Muscle layer of duodenum (tissue), 2 donors: ENCODE results near the gene CD8B2.
"Not testable (repeated sequence)": the region's sequence is repeated elsewhere in the genome, so short reads cannot be mapped to it uniquely, and the experiment has no call there.

Source experiments
- H3K27ac ChIP-seq: one replicate; pipeline ENCODE4 v1.7.0; 2013; ENCODE audit warnings: mild to moderate bottlenecking, low read length
- H3K27me3 ChIP-seq: one replicate; pipeline ENCODE4 v1.7.0; 2013; ENCODE audit warnings: low read depth, mild to moderate bottlenecking, control low read depth, low read length
- H3K36me3 ChIP-seq, 2 donors: one replicate each; pipeline ENCODE4 v1.7.0; 2013; ENCODE audit warnings: low read length in 2 of 2, control low read depth in 1 of 2, mild to moderate bottlenecking in 1 of 2; ENCODE audit not compliant: insufficient read depth in 2 of 2, control insufficient read depth in 1 of 2
- H3K4me1 ChIP-seq, 2 donors: one replicate each; pipeline ENCODE4 v1.7.0; 2013; ENCODE audit warnings: low read length in 2 of 2, mild to moderate bottlenecking in 2 of 2, control low read depth in 1 of 2, moderate library complexity in 1 of 2; ENCODE audit not compliant: insufficient read depth in 2 of 2, control insufficient read depth in 1 of 2
- H3K4me3 ChIP-seq, 2 donors: one replicate each; pipeline ENCODE4 v1.7.0; 2013; ENCODE audit warnings: low read length in 2 of 2, low read depth in 1 of 2, mild to moderate bottlenecking in 1 of 2
- H3K9me3 ChIP-seq, 2 donors: one replicate each; pipeline ENCODE4 v1.7.0; 2013; ENCODE audit warnings: low read length in 2 of 2, control low read depth in 1 of 2, mild to moderate bottlenecking in 1 of 2; ENCODE audit not compliant: control insufficient read depth in 1 of 2
- donor health status: healthy.

Gene CD8B2

DNA sequence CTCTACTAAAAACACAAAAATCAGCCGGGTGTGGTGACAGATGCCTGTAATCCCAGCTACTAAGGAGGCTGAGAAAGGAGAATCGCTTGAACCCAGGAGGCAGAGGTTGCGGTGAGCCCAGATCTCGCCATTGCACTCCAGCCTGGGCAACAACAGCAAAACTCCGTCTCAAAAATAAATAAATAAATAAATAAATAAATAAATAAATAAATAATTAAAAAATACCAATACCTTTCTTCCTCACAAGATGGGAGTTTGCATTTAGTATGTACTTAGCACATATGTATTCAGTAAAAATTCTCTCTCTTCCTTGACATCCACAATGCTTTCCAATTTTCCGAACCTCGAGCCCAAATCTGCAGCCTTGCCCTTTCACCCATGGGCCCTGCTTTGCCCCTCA lies 13.2 kb downstream of the CD8B2 start:
- H3K4me1 ChIP-seq: not testable (repeated sequence)

DNA sequence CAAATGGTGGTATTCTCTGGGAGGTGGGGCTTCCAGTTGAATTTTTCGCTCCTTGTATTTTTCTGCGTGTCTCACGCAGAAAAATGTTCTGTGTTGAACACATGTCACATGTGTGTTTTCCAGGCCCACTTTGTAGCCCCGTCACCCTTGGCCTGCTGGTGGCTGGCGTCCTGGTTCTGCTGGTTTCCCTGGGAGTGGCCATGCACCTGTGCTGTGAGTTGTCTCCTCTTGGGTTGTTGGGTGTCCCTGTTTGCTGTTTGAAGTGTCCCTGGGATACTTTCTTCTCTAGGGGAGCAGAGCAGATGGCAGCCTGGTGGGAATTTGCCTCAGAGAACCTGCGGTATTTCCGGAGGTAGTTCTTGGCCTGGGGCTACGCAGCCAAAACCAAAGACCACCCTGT lies 15.2 kb downstream of the CD8B2 start:
- not testable (repeated sequence) for H3K27ac ChIP-seq, H3K36me3 ChIP-seq, H3K27me3 ChIP-seq, H3K4me1 ChIP-seq, H3K9me3 ChIP-seq, H3K4me3 ChIP-seq

More for the DNA sequence above, 13.2 kb downstream of the CD8B2 start:
- not testable (repeated sequence) for H3K9me3 ChIP-seq, H3K4me3 ChIP-seq, H3K27ac ChIP-seq, H3K27me3 ChIP-seq, H3K36me3 ChIP-seq

GRCh38 chr2:106504192-106504591 lies 17.0 kb downstream of the CD8B2 start:
- H3K27me3 ChIP-seq, H3K4me3 ChIP-seq, H3K27ac ChIP-seq, H3K36me3 ChIP-seq, H3K9me3 ChIP-seq, H3K4me1 ChIP-seq: not testable (repeated sequence)

- H3K27ac ChIP-seq, H3K4me1 ChIP-seq, H3K9me3 ChIP-seq, H3K4me3 ChIP-seq, H3K27me3 ChIP-seq, H3K36me3 ChIP-seq: not testable (repeated sequence)
Measured at GRCh38 chr2:106504787-106505186, 17.6 kb downstream of the CD8B2 start.

DNA sequence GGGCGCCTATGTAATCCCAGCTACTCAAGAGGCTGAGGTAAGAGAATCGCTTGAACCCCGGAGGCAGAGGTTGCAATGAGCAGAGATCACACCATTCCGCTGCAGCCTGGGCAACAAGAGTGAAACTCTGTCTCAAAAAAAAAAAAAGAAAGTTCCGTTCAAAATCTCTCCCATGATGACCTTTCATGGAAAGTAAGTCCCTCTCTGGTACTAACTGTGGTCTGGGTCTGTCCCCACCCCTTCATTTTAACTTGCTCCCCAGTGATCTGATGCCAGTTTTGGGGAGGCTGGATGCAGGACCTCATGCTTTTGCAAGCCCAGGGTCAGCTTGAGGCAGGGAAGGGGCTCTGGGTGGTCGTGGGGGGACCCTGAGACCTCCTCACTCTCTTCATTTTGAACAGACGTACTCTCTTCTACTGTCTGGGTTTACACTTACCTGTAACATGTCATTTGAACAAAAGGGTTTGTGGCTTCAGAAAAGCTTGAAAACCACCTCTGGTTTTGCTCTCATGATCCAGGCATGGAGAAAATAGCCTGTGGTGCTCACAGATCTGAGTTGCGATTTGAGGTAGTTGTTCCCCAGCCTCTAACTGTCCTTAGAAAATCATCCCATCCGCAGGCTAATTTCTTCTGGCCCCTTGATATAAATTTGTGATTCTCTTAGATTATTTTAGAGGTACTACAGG lies 19.0 kb downstream of the CD8B2 start:
- not testable (repeated sequence) for H3K9me3 ChIP-seq, H3K4me1 ChIP-seq, H3K27me3 ChIP-seq, H3K36me3 ChIP-seq, H3K4me3 ChIP-seq, H3K27ac ChIP-seq

- H3K27me3 ChIP-seq, H3K4me3 ChIP-seq: not testable (repeated sequence)
Measured at GRCh38 chr2:106508660-106509373, 21.7 kb downstream of the CD8B2 start.

GRCh38 chr2:106509374-106509770 lies 22.2 kb downstream of the CD8B2 start:
- not testable (repeated sequence) for H3K9me3 ChIP-seq, H3K27ac ChIP-seq, H3K4me3 ChIP-seq, H3K4me1 ChIP-seq, H3K36me3 ChIP-seq, H3K27me3 ChIP-seq

More at GRCh38 chr2:106508660-106509373, 21.7 kb downstream of the CD8B2 start:
- H3K4me1 ChIP-seq, H3K9me3 ChIP-seq, H3K27ac ChIP-seq, H3K36me3 ChIP-seq: not testable (repeated sequence)

- not testable (repeated sequence) for H3K27me3 ChIP-seq, H3K36me3 ChIP-seq, H3K27ac ChIP-seq, H3K4me1 ChIP-seq, H3K4me3 ChIP-seq, H3K9me3 ChIP-seq
Measured at GRCh38 chr2:106510791-106511190, 23.6 kb downstream of the CD8B2 start.

DNA sequence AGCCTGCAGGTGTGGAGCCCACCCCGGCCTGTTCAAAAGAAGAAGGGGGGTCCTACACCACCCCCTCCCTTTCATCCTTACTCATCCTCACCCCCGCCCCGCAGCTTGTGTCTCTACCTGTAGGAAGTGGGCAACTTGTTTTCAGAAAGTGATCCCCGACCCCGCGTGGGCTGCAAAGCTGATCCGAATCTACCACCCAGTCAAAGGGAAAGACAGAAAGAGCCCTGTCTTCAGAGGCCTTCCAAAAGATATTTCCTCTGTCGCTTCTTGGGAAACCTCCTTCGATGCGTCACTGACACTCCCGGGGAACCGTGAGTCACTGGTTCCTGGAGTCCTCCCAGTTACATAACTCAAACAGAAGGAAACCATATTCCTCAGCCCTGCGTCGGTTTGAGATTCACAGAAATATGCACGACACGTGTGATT lies 24.3 kb downstream of the CD8B2 start:
- not testable (repeated sequence) for H3K4me3 ChIP-seq, H3K27me3 ChIP-seq, H3K27ac ChIP-seq

GRCh38 chr2:106511934-106512333 lies 24.8 kb downstream of the CD8B2 start:
- not testable (repeated sequence) for H3K27ac ChIP-seq

More for the DNA sequence above, 24.3 kb downstream of the CD8B2 start:
- not testable (repeated sequence) for H3K9me3 ChIP-seq, H3K4me1 ChIP-seq, H3K36me3 ChIP-seq

GRCh38 chr2:106513391-106513790 lies 26.2 kb downstream of the CD8B2 start:
- H3K36me3 ChIP-seq, H3K9me3 ChIP-seq, H3K4me3 ChIP-seq, H3K27me3 ChIP-seq, H3K27ac ChIP-seq, H3K4me1 ChIP-seq: not testable (repeated sequence)

More at GRCh38 chr2:106511934-106512333, 24.8 kb downstream of the CD8B2 start:
- H3K27me3 ChIP-seq, H3K9me3 ChIP-seq, H3K4me3 ChIP-seq, H3K4me1 ChIP-seq, H3K36me3 ChIP-seq: not testable (repeated sequence)

DNA sequence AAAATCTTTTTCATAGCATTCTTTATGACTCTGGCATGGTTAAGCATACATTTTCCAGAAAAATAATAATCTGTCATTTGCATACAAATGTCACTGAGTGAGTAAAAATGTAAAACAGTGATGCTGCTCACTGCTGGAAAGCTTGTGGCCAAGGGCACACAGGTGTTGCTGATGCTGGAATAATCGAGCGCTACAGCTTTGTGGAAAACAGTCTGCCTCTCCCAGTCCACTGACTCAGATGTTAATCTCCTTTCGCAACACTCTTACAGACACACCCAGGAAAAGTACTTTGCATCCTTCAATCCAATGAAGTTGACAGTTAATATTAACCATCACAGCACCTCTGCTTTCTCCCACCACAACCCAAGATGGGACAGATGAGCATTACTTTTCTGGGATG lies 27.7 kb downstream of the CD8B2 start:
- not testable (repeated sequence) for H3K4me1 ChIP-seq, H3K4me3 ChIP-seq, H3K9me3 ChIP-seq, H3K36me3 ChIP-seq, H3K27ac ChIP-seq, H3K27me3 ChIP-seq
